Hematopoietic multipotent progenitor cell treated with erythropoietin and hydrocortisone succinate and interleukin-3 and kit ligand, for 17 days (in vitro differentiated cells): ENCODE data around the gene CTAG1A.
"Not testable (repeated sequence)": the region's sequence is repeated elsewhere in the genome, so short reads cannot be mapped to it uniquely, and the experiment has no call there.

Experiments
- DNase-seq: peaks from one replicate; pipeline ENCODE4 v3.0.0-alpha.2; 2015; ENCODE audit warnings: low spot score

Gene CTAG1A

GRCh38 chrX:154584585-154585183 lies at the start of gene CTAG1A:
CTAG1A (plus strand) TSS chrX:154585133; CDS start chrX:154585207, 74 bp downstream.
- not testable (repeated sequence) for DNase-seq

- no peak for DNase-seq
Observed at GRCh38 chrX:154535892-154536291, 49.0 kb upstream of the CTAG1A start.

GRCh38 chrX:154539077-154539476 lies 45.9 kb upstream of the CTAG1A start:
- no peak for DNase-seq

GRCh38 chrX:154540365-154540764 lies 44.6 kb upstream of the CTAG1A start:
- not testable (repeated sequence) for DNase-seq

- no peak for DNase-seq
Observed at GRCh38 chrX:154540897-154541535, 43.9 kb upstream of the CTAG1A start.

- no peak for DNase-seq
Observed at GRCh38 chrX:154541589-154541895, 43.4 kb upstream of the CTAG1A start.

- DNase-seq: peak; percentile 94
Observed at GRCh38 chrX:154541896-154542722, 42.8 kb upstream of the CTAG1A start.

GRCh38 chrX:154542723-154543424 lies 42.1 kb upstream of the CTAG1A start:
- peak; percentile 77 for DNase-seq

- no peak for DNase-seq
Observed at GRCh38 chrX:154545673-154546274, 39.2 kb upstream of the CTAG1A start.

GRCh38 chrX:154546354-154547244 lies 38.3 kb upstream of the CTAG1A start, which contains the start of gene G6PD:
G6PD (minus strand) TSS chrX:154546846; CDS start chrX:154546155, 691 bp downstream.
- DNase-seq: no peak

GRCh38 chrX:154547245-154548027 lies 37.5 kb upstream of the CTAG1A start, which contains the start of gene IKBKG:
IKBKG (plus strand) TSS chrX:154547620; CDS start chrX:154552003, 4,383 bp downstream.
- DNase-seq: peak; percentile 94

- no peak for DNase-seq
Observed at GRCh38 chrX:154548028-154548316, 37.0 kb upstream of the CTAG1A start.

GRCh38 chrX:154549766-154550165 lies 35.2 kb upstream of the CTAG1A start:
- no peak for DNase-seq

GRCh38 chrX:154552112-154552806 lies 32.7 kb upstream of the CTAG1A start:
- not testable (repeated sequence) for DNase-seq

- DNase-seq: not testable (repeated sequence)
Observed at GRCh38 chrX:154558060-154558690, 26.8 kb upstream of the CTAG1A start.

GRCh38 chrX:154558896-154559295 lies 26.0 kb upstream of the CTAG1A start:
- not testable (repeated sequence) for DNase-seq

GRCh38 chrX:154560326-154560725 lies 24.6 kb upstream of the CTAG1A start:
- not testable (repeated sequence) for DNase-seq

GRCh38 chrX:154562295-154562694 lies 22.6 kb upstream of the CTAG1A start:
- DNase-seq: not testable (repeated sequence)

GRCh38 chrX:154570361-154570760 lies 14.6 kb upstream of the CTAG1A start:
- not testable (repeated sequence) for DNase-seq
